Measurements from ENCODE around the gene CHKB. TPM values are rescaled to one million over a fixed set of nuclear protein-coding genes. Genes with fewer than 3 reads are reported as not detected.

CHKB gene
- total RNA-seq, 1 donor from 2014 or later, result 36.1 TPM

DNA sequence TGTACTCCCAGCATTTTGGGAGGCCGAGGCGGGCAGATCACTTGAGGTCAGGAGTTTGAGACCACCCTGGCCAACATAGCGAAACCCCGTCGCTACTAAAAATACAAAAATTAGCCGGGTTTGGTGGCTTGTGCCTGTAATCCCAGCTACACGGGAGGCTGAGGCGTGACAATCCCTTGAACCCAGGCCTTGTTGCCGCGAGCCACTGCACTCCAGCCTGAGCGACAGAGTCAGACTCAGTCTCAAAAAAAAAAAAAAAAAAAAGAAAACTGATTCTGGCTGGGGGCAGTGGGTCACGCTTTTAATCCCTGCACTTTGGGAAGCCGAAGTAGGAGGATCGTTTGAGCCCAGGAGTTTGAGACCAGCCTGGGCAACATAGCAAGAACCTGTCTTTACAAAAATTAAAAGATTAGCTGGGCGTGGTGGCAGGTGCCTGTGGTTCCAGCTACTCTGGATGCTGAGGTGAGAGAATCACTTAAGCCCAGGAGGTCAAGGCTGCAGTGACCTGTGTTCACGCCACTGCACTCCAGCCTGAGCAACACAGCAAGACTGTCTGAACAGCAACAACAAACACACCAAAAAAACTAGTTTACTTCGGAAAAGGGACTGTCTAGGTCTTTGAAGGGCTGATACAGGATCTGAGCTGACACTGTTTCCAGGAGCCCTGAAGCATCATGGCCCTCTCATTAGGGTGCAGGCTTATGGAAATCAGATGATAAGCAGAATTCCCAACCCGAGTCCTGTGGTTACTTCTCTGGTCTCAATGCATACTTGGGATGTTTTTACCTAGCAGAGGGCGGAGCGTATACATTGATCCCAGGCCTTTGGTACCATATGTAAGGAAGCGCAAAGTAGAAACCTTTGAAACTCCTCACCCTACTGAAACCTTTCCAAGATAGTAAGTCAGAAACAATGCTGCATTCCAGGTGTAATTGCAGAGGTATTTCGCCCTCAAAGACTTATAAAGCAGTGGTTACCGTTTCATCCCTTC, 1.8 kb upstream of the CHKB start:
- Mint-ChIP-seq H3K36me3 (ENCODE audit: low read depth, unreplicated experiment) (peaks cover 5% of the 10 kb centered on the region), H3K4me3 (ENCODE audit: unreplicated experiment) (peak overlapping the region; percentile 86), H3K27ac (ENCODE audit: unreplicated experiment) (peak overlapping the region; percentile 15), H3K27me3 (ENCODE audit: low read depth, unreplicated experiment) (peaks cover 17% of the 10 kb centered on the region), H3K9me3 (ENCODE audit: unreplicated experiment) (peaks cover 4% of the 10 kb centered on the region), H3K4me1 (ENCODE audit: low read depth, unreplicated experiment) (peaks cover 1% of the 10 kb centered on the region)
- no peak overlapping the region for H2AFZ ChIP-seq (ENCODE audit: low read depth, low read length)
- H3K4me2 ChIP-seq (ENCODE audit: low read length), result no peak overlapping the region
- H3K27ac ChIP-seq (ENCODE audit: low read depth, low read length), result no peak overlapping the region
- no peaks in the 10 kb centered on the region for H3K27me3 ChIP-seq (ENCODE audit: insufficient read depth, low read length)
- H4K20me1 ChIP-seq (ENCODE audit: insufficient read depth, low read length), result no peaks in the 10 kb centered on the region
- H3K4me3 ChIP-seq (ENCODE audit: insufficient read depth, low read depth, low read length), result no peak overlapping the region
- H3K9ac ChIP-seq (ENCODE audit: low read length), result no peak overlapping the region
- H3K79me2 ChIP-seq (ENCODE audit: insufficient read depth, low read length), result peaks cover 6% of the 10 kb centered on the region
- H3K9me3 ChIP-seq (ENCODE audit: insufficient read depth, low read depth, low read length), result no peaks in the 10 kb centered on the region
- H3K4me1 ChIP-seq (ENCODE audit: insufficient read depth, low read length), result peaks cover 11% of the 10 kb centered on the region
- TF ChIP-seq, protein P1, sequence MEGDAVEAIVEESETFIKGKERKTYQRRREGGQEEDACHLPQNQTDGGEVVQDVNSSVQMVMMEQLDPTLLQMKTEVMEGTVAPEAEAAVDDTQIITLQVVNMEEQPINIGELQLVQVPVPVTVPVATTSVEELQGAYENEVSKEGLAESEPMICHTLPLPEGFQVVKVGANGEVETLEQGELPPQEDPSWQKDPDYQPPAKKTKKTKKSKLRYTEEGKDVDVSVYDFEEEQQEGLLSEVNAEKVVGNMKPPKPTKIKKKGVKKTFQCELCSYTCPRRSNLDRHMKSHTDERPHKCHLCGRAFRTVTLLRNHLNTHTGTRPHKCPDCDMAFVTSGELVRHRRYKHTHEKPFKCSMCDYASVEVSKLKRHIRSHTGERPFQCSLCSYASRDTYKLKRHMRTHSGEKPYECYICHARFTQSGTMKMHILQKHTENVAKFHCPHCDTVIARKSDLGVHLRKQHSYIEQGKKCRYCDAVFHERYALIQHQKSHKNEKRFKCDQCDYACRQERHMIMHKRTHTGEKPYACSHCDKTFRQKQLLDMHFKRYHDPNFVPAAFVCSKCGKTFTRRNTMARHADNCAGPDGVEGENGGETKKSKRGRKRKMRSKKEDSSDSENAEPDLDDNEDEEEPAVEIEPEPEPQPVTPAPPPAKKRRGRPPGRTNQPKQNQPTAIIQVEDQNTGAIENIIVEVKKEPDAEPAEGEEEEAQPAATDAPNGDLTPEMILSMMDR (IDR thresholded peaks at IDR 0.05; ENCODE audit: insufficient read depth, low read depth, low read length), result no peak
- no peak for TF ChIP-seq EZH2 (IDR thresholded peaks at IDR 0.05; ENCODE audit: insufficient read depth, low read length)
- FAIRE-seq (no peak), DNase-seq (ENCODE audit: low read depth) (no peak)
- H3K36me3 ChIP-seq (ENCODE audit: insufficient read depth, low read length), result no peaks in the 10 kb centered on the region

DNA sequence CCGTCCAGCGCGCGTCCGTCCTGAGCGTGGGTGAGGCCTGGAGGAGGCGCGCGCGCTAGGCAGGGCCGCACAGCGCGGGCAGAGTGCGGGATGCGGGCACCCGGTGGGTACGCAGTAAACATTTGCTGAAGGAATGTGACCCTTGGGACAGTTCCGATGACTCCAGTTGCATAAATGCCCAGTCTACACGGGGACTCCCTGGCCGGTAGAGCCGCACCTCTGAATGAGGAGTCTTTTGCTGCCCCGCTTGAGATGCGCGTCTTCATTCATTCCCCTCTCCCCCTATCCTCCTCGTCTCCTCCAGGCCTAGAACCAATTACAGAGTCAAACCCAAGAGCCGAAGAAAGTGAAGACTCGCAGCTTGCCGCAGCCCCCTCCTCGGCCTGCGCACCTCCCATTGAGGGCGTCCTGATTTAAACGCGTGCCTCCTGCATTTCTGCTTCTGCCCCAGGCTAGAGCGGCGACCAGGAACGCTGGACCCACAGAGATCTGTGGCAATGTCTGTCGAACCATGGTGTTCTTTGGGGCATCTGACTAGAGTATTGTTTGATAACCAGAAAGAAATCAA, 729 bp upstream of the CHKB start:
- H3K9ac ChIP-seq (ENCODE audit: low read length), result peak overlapping the region; percentile 81
- TF ChIP-seq, protein P1 (IDR thresholded peaks at IDR 0.05; ENCODE audit: insufficient read depth, low read depth, low read length), result no peak
- no peak for TF ChIP-seq EZH2 (IDR thresholded peaks at IDR 0.05; ENCODE audit: insufficient read depth, low read length)
- Mint-ChIP-seq H3K36me3 (ENCODE audit: low read depth, unreplicated experiment) (peaks cover 5% of the 10 kb centered on the region), H3K9me3 (ENCODE audit: unreplicated experiment) (peaks cover 1% of the 10 kb centered on the region), H3K4me3 (ENCODE audit: unreplicated experiment) (peak overlapping the region; percentile 86), H3K4me1 (ENCODE audit: low read depth, unreplicated experiment) (peaks cover 3% of the 10 kb centered on the region), H3K27me3 (ENCODE audit: low read depth, unreplicated experiment) (peaks cover 17% of the 10 kb centered on the region), H3K27ac (ENCODE audit: unreplicated experiment) (peak overlapping the region; percentile 15)
- no peaks in the 10 kb centered on the region for H3K36me3 ChIP-seq (ENCODE audit: insufficient read depth, low read length)
- H3K4me1 ChIP-seq (ENCODE audit: insufficient read depth, low read length), result peaks cover 11% of the 10 kb centered on the region
- peaks cover under 1% of the 10 kb centered on the region for H3K27me3 ChIP-seq (ENCODE audit: insufficient read depth, low read length)
- no peak overlapping the region for H3K27ac ChIP-seq (ENCODE audit: low read depth, low read length)
- FAIRE-seq (no peak), DNase-seq (ENCODE audit: low read depth) (no peak)
- H2AFZ ChIP-seq (ENCODE audit: low read depth, low read length), result peak overlapping the region; percentile 78
- no peaks in the 10 kb centered on the region for H4K20me1 ChIP-seq (ENCODE audit: insufficient read depth, low read length)
- no peaks in the 10 kb centered on the region for H3K9me3 ChIP-seq (ENCODE audit: insufficient read depth, low read depth, low read length)
- peak overlapping the region; percentile 75 for H3K4me3 ChIP-seq (ENCODE audit: insufficient read depth, low read depth, low read length)
- H3K79me2 ChIP-seq (ENCODE audit: insufficient read depth, low read length), result peaks cover 6% of the 10 kb centered on the region
- H3K4me2 ChIP-seq (ENCODE audit: low read length), result peak overlapping the region; percentile 97
